Thyroid gland (tissue), 4 donors: ENCODE data around the gene TMED5. TPM values are rescaled to one million over a fixed set of nuclear protein-coding genes. Genes with fewer than 3 reads are reported as not detected.
A peak's percentile ranks its signal among the peaks of the same experiment; 100 is the strongest.
"Not testable (repeated sequence)": the region's sequence is repeated elsewhere in the genome, so short reads cannot be mapped to it uniquely, and the experiment has no call there.

Source experiments
- DNase-seq, 2 donors: peaks; one replicate each; pipeline ENCODE4 v3.0.0-alpha.2; 2019
- H3K27ac ChIP-seq, 3 donors: fragments of 200-600 bp; sonication (generic); 1 replicate in 2 of 3; 2 replicates in 1 of 3; pipeline ENCODE4 v1.5.1; 2016 to 2019; ENCODE audit warnings: mild to moderate bottlenecking in 1 of 3, moderate library complexity in 1 of 3
- H3K27me3 ChIP-seq: fragments of 200-600 bp; sonication (generic); one replicate; pipeline ENCODE4 v1.5.1; 2019
- H3K36me3 ChIP-seq, 2 donors: fragments of 200-600 bp; sonication (generic); one replicate each; pipeline ENCODE4 v1.5.1; 2016 to 2019
- H3K4me1 ChIP-seq, 2 donors: fragments of 200-600 bp; sonication (generic); one replicate each; pipeline ENCODE4 v1.5.1; 2017 to 2019
- H3K4me3 ChIP-seq, 3 donors: fragments of 200-600 bp; sonication (generic); replicated peaks in 1 of 3; 1 replicate in 2 of 3; 2 replicates in 1 of 3; pipeline ENCODE4 v1.5.1; 2016; ENCODE audit warnings: mild to moderate bottlenecking in 1 of 3
- H3K9me3 ChIP-seq: fragments of 200-600 bp; sonication (generic); one replicate; pipeline ENCODE4 v1.5.1; 2017
- CTCF ChIP-seq, 6 experiments: fragments of 200-600 bp in 3 of 6; fragments of 450-650 bp in 3 of 6; sonication (generic) in 3 of 6; IDR thresholded peaks; one replicate each; pipeline ENCODE4 v1.5.1; 2016 to 2019; ENCODE audit warnings: antibody characterized with exemption in 6 of 6, mild to moderate bottlenecking in 2 of 6, inconsistent platforms in 1 of 6, moderate library complexity in 1 of 6
- POLR2A ChIP-seq, 2 donors: fragments of 450-650 bp; IDR thresholded peaks; one replicate each; pipeline ENCODE4 v1.6.1; 2017; ENCODE audit warnings: antibody characterized with exemption in 2 of 2, mild to moderate bottlenecking in 2 of 2, moderate library complexity in 1 of 2
- WGBS, 2 donors: methylation state at CpG; one replicate each; pipeline ENCODE4 v1.1.5; 2017; 5-methylcytosine and 5-hydroxymethylcytosine counted together
- intact Hi-C: fragments of 100-400 bp; cut with DNase I; formaldehyde crosslinking; loops from one replicate; pipeline ENCODE4 v1.15.1; 2023
- total RNA-seq, 4 donors: library from RNA; depleted of rRNA; stranded (reverse); fragments of >200 nt; gene quantifications; one replicate each; pipeline ENCODE4 v1.2.3, GENCODE V29; 2016

TMED5 gene
- total RNA-seq, 4 donors from 2014 or later, result 96.6 to 100 (median 96.9) TPM

- no peaks in the 10 kb centered on the region for H3K27me3 ChIP-seq
- 91 to 93% methylated on average over 1 of the region's 1 CpG for WGBS, 2 donors
- H3K36me3 ChIP-seq, result no peaks in the 10 kb centered on the region
- H3K27ac ChIP-seq, result no peak overlapping the region
- H3K4me3 ChIP-seq, result no peak overlapping the region
- no peaks in the 10 kb centered on the region for H3K4me1 ChIP-seq
- intact Hi-C loops, result no loop called here
- no peaks in the 10 kb centered on the region for H3K9me3 ChIP-seq
- no peak for DNase-seq
- TF ChIP-seq CTCF (IDR thresholded peaks at IDR 0.05), result no peak
- no peak for TF ChIP-seq POLR2A (IDR thresholded peaks at IDR 0.05)
Measured at GRCh38 chr1:93186667-93187066, 6.5 kb upstream of the TMED5 start.

DNA sequence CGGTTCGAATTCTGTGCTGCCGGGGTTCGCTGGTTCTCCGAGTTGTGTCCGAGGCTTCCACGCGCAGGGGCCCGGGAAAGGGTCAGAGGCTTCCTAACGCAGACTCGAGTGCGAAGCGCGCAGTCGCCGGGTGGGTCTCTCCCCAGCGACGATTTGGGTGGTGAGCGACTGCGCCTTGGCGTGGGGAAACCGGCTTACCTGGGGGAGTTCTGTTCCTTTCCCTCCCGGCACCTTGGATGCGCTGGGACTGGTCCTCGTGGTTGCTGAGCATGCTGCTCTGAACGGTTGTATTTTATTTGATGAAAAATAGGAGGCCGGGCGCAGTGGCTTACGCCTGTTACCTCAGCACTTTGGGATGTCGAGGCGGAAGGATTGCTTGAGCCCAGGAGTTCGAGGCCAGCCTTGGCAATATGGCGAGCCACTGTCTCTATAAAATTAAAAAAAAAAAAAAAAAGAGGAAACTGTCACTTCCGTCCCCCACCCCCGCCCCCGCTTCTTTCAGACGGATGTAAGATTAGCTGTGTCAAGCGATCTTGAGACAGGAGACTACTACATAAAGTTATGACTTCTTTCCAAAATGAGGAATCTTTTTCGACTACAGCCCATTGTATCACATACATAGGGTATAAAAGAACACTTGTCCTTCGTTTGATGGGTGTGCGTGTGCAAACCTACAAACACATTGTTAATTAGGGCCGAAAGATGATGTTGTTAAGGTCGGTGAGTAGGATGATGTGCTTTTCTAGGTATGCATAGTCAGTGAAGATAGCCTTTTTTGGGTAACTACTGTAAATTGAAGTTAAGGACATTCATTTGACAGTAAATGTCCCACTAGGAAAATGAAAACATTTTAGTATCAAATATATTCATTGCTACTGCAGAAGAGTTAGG, 755 bp upstream of the TMED5 start, which contains the start of gene CCDC18:
Gene CCDC18, plus strand, starts transcription at position 2 of the 891 bp plus-strand sequence. CDS start 2,638 bp downstream, outside the sequence.
- Histone ChIP-seq H3K27me3 (no peaks in the 10 kb centered on the region), H3K9me3 (no peaks in the 10 kb centered on the region), H3K4me1 (peaks cover 14 to 15% of the 10 kb centered on the region in 2 donors), H3K27ac (peak within 1 kb of the TSS; percentile 92 to 100 (median 99)), H3K4me3 (peak within 1 kb of the TSS; percentile 27 to 93 (median 89)), H3K36me3 (no peaks in the 10 kb centered on the region)
- no peak for DNase-seq
- WGBS, 2 donors, result 3 to 8% methylated on average over 17 to 43 of the region's 43 CpGs
- no peak for TF ChIP-seq POLR2A (IDR thresholded peaks at IDR 0.05)
- TF ChIP-seq CTCF (IDR thresholded peaks at IDR 0.05), result no peak
- intact Hi-C loops, result no loop called here

- intact Hi-C loops, result no loop called here
- H3K27me3 ChIP-seq, result no peaks in the 10 kb centered on the region
- H3K9me3 ChIP-seq, result no peaks in the 10 kb centered on the region
- 56 to 62% methylated on average over 5 of the region's 5 CpGs for WGBS, 2 donors
- no peak overlapping the region for H3K27ac ChIP-seq
- H3K4me3 ChIP-seq, result peak overlapping the region in 1 of 3 donors; percentile 93
- H3K36me3 ChIP-seq, result no peaks in the 10 kb centered on the region
- H3K4me1 ChIP-seq, result peaks cover 14 to 15% of the 10 kb centered on the region in 2 donors
- TF ChIP-seq CTCF (IDR thresholded peaks at IDR 0.05) (no peak), POLR2A (IDR thresholded peaks at IDR 0.05) (no peak)
- DNase-seq, result no peak
Measured at GRCh38 chr1:93178418-93178817, 1.8 kb downstream of the TMED5 start.

GRCh38 chr1:93177991-93178390, 2.2 kb downstream of the TMED5 start:
- DNase-seq, result no peak
- TF ChIP-seq CTCF (IDR thresholded peaks at IDR 0.05) (no peak), POLR2A (IDR thresholded peaks at IDR 0.05) (no peak)
- Histone ChIP-seq H3K27me3 (no peaks in the 10 kb centered on the region), H3K9me3 (no peaks in the 10 kb centered on the region), H3K4me1 (peaks cover 14 to 15% of the 10 kb centered on the region in 2 donors), H3K27ac (no peak overlapping the region), H3K4me3 (peak overlapping the region in 1 of 3 donors; percentile 93), H3K36me3 (no peaks in the 10 kb centered on the region)
- WGBS, 2 donors, result 61 to 69% methylated on average over 4 of the region's 4 CpGs
- intact Hi-C loops, result no loop called here

GRCh38 chr1:93174638-93175037, 5.6 kb downstream of the TMED5 start:
- H3K27ac ChIP-seq, H3K27me3 ChIP-seq, DNase-seq, H3K9me3 ChIP-seq, intact Hi-C loops, H3K36me3 ChIP-seq, H3K4me3 ChIP-seq: not testable (repeated sequence)
- H3K4me1 ChIP-seq, result peaks cover 14 to 23% of the 10 kb centered on the region in 2 donors
- 96 to 97% methylated on average over 3 of the region's 3 CpGs for WGBS, 2 donors
